Cardiac fibroblast (primary cell): ENCODE data around the gene IBTK.
A peak's percentile ranks its signal among the peaks of the same experiment; 100 is the strongest.
"Not testable (repeated sequence)": the region's sequence is repeated elsewhere in the genome, so short reads cannot be mapped to it uniquely, and the experiment has no call there.

Experiments
- DNase-seq, 2 donors: peaks; one replicate each; pipeline versions ENCODE4 v3.0.0 to v3.0.0-alpha.2; 2010; ENCODE audit warnings: low read depth in 2 of 2
- H3K4me3 ChIP-seq, 2 donors: replicated peaks in 1 of 2; 1 replicate in 1 of 2; 2 replicates in 1 of 2; pipeline ENCODE4 v1.5.1; 2011; ENCODE audit warnings: low read depth in 2 of 2, low read length in 2 of 2, mild to moderate bottlenecking in 2 of 2, moderate library complexity in 1 of 2
- TF ChIP-seq, protein P1 (sequence below): IDR thresholded peaks from one replicate; pipeline ENCODE4 v1.5.1; 2011; ENCODE audit warnings: low read depth, mild to moderate bottlenecking, low read length, inconsistent platforms

IBTK gene

DNA sequence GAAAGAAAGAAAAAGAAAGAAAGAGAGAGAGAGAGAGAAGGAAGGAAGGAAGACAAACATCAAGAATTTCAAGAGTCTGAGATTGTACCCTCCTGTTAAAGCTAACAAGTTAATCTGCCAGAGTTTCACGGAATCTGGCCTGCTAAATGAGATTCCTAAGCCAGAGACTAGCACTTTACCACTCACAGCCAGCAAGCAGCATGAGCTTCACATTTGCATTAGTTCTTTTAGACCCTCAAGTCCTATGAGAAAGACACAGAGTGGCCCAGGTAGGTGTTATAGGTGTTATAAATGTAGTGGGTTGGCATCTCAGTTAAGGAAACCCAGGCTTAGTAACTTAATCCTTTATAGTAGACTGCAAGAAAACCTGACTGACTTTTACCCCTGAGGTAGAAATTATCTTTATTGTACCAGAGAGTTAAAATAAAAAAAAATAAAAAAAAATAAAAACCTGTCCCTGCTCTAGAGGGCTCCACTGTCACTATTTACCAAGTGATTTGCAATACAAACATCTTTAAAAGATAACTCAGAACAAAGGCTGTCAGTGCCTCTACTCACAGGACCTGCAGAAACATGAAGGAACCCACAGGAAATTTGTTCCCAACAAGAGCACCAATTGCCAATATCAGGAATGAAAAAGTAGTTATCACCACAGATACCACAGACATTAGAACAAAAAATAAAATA is 9.7 kb upstream of the IBTK start:
- TF ChIP-seq, protein P1, sequence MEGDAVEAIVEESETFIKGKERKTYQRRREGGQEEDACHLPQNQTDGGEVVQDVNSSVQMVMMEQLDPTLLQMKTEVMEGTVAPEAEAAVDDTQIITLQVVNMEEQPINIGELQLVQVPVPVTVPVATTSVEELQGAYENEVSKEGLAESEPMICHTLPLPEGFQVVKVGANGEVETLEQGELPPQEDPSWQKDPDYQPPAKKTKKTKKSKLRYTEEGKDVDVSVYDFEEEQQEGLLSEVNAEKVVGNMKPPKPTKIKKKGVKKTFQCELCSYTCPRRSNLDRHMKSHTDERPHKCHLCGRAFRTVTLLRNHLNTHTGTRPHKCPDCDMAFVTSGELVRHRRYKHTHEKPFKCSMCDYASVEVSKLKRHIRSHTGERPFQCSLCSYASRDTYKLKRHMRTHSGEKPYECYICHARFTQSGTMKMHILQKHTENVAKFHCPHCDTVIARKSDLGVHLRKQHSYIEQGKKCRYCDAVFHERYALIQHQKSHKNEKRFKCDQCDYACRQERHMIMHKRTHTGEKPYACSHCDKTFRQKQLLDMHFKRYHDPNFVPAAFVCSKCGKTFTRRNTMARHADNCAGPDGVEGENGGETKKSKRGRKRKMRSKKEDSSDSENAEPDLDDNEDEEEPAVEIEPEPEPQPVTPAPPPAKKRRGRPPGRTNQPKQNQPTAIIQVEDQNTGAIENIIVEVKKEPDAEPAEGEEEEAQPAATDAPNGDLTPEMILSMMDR: no peak
- no peak for DNase-seq
- H3K4me3 ChIP-seq: no peak overlapping the region

DNA sequence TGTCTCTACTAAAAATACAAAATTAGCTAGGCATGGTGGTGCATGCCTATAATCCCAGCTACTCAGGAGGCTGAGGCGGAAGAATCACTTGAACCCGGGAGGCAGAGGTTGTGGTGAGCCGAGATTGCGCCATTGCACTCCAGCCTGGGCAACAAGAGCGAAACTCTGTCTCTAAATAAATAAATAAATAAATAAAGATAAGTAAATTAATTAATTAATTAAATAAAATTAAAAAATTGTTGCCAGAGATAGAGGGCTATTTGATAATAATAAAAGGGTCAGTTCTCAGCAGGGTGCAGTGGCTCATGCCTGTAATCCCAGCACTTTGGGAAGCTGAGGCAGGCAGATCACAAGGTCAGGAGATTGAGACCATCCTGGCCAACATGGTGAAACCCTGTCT is 7.2 kb upstream of the IBTK start:
- not testable (repeated sequence) for DNase-seq, H3K4me3 ChIP-seq

DNA sequence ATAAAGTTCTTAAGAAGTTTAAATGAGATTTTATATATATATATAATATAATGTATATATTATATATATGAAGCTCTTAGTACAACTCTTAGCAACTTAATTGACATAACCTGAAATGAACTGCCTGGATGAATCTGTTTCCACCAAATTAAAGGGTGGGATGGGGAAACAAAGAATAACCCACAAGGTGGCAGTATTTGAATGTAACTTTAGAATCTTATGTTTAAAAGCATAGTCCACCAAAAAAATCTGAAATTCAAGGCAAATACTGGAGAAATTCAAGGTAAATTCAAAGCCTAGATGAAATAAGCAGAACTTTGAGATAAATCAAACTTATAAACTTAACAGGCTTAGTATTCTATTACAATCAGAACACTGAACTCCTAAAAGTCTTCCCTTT is 4.4 kb upstream of the IBTK start:
- TF ChIP-seq, protein P1: peak; percentile 35
- H3K4me3 ChIP-seq: no peak overlapping the region
- peak; percentile 66 to 68 for DNase-seq

DNA sequence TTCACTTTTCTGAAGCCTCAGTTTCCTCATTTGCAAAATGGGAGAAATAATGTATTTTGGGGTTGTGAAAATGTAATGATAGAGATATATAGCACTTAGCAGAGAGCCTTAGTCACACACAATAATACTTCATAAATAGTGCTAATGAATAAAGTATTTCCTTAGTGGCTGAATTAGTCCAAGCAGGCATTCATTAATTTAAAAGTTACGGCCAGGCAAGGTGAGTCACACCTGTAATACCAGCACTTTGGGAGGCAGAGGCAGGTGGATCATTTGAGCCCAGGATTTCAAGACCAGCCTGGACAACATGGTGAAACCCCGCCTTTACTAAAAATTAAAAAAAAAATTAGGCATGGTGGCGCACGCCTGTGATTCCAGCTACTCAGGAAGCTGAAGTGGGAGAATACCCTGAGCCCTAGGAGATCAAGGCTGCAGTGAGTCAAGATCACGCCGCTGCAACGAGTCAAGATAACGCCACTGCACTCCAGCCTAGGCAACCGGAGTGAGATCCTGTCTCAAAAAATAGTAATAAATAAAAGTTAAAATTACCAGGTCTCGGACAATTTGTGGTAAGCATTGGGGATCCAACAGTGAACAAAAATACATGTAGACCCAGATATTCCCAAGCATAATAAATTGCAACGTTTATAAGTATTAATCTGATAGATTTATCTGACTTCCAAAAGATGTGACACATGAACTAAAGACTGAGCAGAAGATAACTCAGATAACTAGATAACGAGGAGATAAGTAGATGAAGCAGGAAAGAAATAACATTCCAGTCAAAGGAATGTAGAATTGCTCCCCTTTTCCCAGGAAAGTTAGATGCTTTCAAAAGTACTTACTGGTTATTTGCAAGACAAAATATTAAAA is 2.1 kb upstream of the IBTK start:
- TF ChIP-seq, protein P1: no peak
- no peak for DNase-seq
- H3K4me3 ChIP-seq: no peak overlapping the region

DNA sequence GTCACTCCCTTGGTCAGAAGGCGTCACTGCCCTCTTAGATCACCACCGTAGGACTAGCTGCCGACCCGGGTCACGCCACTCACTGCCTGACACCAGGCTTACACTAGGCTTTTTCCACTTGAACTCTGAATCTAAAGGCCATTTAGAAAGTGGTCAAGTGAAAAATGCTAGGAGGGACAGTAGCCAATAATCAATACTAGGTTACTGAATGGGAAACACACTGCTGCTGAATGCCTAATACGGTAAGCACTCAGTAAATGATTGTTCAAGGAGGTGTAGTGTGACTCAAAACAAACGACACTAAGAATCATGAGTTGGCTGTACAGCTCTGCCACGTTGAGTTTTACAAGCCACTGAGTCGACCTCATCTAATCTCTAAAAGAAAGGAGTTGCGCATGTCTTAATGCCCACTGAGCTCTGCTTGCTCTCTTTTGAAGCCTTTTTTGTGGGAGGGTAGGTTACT is 760 bp upstream of the IBTK start:
- DNase-seq: peak; percentile 33 to 73
- TF ChIP-seq, protein P1: no peak
- H3K4me3 ChIP-seq: peak overlapping the region; percentile 83 to 87

DNA sequence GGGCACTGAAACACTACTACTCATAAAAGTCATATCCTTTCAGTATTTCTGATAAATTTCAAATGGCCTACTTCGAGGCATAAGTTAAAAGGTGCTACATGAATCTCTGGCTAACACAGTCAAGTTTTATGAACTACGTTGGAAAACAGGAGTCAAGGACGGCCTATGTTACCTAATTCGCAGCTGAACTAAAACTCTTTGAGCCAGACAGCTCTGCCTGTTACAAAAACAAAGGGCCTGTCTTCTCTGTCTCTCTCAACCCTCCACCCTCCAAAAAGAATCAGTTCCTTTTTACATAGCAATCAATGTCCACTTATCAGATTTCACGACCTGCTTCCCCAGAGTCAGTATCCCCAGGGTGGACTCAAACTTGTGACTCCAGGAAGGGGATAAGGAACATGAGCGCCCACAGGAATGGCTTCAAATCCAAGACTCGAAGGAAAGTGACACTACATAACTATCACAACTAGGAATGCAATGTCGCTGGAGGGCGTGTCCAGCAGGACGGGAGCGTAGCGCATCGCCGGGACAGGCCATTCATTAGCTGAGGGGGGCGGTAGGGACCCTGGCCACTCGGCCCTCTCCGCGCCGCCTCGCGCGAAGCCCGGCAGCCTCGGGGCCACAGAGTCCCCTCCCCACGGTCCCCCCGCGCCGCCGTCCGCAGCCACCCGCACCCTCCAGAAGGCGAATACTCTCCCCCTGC is 591 bp downstream of the IBTK start:
- H3K4me3 ChIP-seq: peak overlapping the region; percentile 83 to 87
- peak; percentile 44 to 58 for DNase-seq
- TF ChIP-seq, protein P1: no peak

DNA sequence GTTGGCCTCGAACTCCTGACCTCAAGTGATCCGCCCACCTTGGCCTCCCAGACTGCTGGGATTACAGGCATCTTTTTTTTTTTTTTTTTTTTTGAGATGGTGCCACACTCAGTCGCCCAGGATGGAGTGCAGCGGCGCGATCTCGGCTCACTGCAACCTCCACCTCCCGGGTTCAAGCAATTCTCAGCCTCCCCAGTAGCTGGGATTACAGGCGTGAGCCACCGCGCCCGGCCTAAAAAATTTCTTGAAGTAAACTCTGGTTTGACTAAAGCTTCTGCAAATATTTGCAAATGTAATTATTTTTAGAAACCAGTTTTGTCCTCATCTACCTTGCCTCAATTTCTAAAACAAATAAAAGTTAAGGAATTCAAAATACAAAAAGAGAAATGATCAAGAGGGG is 1.2 kb downstream of the IBTK start:
- peak overlapping the region; percentile 83 to 87 for H3K4me3 ChIP-seq
- no peak for DNase-seq
- TF ChIP-seq, protein P1: no peak
